Measurements from ENCODE around the gene PLOD1. TPM values are rescaled to one million over a fixed set of nuclear protein-coding genes. Genes with fewer than 3 reads are reported as not detected.
"Not testable (repeated sequence)": the region's sequence is repeated elsewhere in the genome, so short reads cannot be mapped to it uniquely, and the experiment has no call there.

Gene PLOD1
- total and polyA plus RNA-seq, 12 donors, result 27.3 to 102 (median 48.5) TPM

DNA sequence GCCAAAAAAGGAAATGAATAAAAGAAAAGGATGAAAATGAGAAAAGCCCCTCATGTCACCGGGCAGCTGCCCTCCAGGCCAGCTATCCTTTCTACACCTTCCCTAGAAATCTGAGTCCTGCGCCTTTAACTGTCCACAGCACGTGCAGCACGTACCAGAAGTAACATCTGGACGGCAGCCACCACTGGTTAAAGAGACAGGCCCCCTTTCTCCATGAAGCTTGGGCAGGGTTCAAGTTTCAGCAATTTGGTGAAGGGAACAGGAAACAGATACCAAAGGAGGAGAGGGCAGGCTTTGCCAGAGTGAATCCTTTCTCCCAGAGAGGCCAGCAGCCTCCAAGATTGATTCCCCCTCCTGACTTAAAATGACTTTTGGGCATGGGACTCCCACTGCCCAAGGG lies 4.7 kb upstream of the PLOD1 start:
- H3K27me3 ChIP-seq, result no peaks in the 10 kb centered on the region
- no peaks in the 10 kb centered on the region for H3K36me3 ChIP-seq
- DNase-seq (peak; percentile 66 to 76), ATAC-seq (peak in 2 of 8 donors; percentile 15 to 23)
- H3K4me1 ChIP-seq, result peaks cover 17 to 80% (median 59%) of the 10 kb centered on the region in 9 donors
- TF ChIP-seq, protein P1, sequence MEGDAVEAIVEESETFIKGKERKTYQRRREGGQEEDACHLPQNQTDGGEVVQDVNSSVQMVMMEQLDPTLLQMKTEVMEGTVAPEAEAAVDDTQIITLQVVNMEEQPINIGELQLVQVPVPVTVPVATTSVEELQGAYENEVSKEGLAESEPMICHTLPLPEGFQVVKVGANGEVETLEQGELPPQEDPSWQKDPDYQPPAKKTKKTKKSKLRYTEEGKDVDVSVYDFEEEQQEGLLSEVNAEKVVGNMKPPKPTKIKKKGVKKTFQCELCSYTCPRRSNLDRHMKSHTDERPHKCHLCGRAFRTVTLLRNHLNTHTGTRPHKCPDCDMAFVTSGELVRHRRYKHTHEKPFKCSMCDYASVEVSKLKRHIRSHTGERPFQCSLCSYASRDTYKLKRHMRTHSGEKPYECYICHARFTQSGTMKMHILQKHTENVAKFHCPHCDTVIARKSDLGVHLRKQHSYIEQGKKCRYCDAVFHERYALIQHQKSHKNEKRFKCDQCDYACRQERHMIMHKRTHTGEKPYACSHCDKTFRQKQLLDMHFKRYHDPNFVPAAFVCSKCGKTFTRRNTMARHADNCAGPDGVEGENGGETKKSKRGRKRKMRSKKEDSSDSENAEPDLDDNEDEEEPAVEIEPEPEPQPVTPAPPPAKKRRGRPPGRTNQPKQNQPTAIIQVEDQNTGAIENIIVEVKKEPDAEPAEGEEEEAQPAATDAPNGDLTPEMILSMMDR (IDR thresholded peaks at IDR 0.05), result no peak
- WGBS, 2 donors, result 0 to 2% methylated on average over 5 of the region's 5 CpGs
- no peaks in the 10 kb centered on the region for H3K9me3 ChIP-seq
- H3K4me3 ChIP-seq, result peak overlapping the region in 2 of 10 donors; percentile 10 to 15
- H3K27ac ChIP-seq, result peak overlapping the region; percentile 3 to 90 (median 74)
- intact Hi-C loops (cut with DNase I), result loop anchor here in 1 of 10 donors (5.0 kb wide), 1 partner anchor 47 kb away; no protein-coding TSS in a partner anchor

DNA sequence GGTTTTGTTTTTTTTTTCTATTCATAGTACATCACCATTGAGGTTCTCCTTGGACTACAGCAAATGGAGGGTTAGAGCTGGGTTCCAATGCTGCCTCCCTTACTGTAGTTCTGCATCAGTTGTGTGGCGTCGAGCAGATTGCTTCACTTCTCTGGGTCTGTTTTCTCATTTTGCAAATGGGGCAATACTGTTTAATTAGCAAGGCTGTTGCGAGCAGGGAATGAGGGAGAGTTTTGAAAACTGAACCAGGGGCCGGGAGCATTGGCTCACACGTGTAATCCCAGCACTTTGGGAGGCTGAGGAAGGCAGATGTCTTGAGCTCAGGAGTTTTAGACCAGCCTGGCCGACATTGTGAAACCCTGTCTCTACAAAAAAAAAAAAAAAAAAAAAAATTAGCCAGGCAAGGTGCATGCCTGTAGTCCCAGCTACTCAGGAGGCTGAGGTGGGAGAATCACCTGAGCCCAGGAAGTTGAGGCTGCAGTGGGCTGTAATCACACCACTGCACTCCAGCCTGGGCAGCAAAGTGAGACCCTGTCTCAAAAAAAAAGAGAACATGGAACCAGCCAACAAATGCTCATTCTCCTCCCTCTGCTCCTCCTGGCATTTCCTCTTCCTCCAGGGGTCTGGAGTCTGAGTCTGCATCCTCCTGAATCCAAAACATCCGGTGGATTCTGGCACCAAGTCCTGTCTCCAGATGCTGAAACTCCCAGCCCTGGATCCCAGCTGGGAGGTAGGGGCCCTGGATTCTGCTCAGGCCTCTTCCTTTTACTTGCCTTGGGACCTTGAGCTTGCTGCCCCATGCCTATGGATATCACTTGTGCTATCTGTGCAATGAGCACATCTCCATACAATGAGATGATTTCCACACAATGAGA lies 3.7 kb upstream of the PLOD1 start:
- peak overlapping the region; percentile 25 to 90 (median 74) for H3K27ac ChIP-seq
- DNase-seq, result peak in 1 of 2 donors; percentile 71
- TF ChIP-seq, protein P1 (IDR thresholded peaks at IDR 0.05), result no peak

DNA sequence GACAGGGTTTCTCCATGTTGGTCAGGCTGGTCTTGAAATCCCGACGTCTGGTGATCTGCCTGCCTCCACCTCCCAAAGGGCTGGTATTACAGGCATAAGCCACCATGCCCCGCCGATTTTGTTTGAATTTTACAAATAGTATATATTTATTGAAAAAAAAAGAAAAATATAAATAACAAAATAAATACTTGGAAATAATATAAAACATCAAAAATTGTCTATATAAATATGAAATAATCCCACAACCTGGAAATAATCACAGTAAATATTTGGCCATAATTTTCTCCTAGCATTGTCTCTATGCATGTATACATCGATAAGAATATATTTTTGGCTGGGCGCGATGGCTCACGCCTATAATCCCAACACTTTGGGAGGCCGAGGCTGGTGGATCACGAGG lies 2.7 kb upstream of the PLOD1 start:
- H3K9me3 ChIP-seq, result no peaks in the 10 kb centered on the region
- TF ChIP-seq, protein P1 (IDR thresholded peaks at IDR 0.05), result no peak
- ATAC-seq, result no peak
- no peaks in the 10 kb centered on the region for H3K27me3 ChIP-seq
- intact Hi-C loops (cut with DNase I), result loop anchor here in 1 of 10 donors (5.0 kb wide), 1 partner anchor 45 kb away; no protein-coding TSS in a partner anchor
- WGBS, 2 donors, result 93 to 95% methylated on average over 10 of the region's 10 CpGs
- peaks cover 0 to 7% (median 0%) of the 10 kb centered on the region in 9 donors for H3K36me3 ChIP-seq
- H3K4me1 ChIP-seq, result peaks cover 14 to 87% (median 68%) of the 10 kb centered on the region in 9 donors
- H3K27ac ChIP-seq, result peak overlapping the region in 7 of 10 donors; percentile 51 to 90 (median 80)
- no peak for DNase-seq
- H3K4me3 ChIP-seq, result no peak overlapping the region

More for the DNA sequence above, 3.7 kb upstream of the PLOD1 start:
- Histone ChIP-seq H3K4me1 (peaks cover 14 to 82% (median 65%) of the 10 kb centered on the region in 9 donors), H3K4me3 (no peak overlapping the region), H3K27me3 (no peaks in the 10 kb centered on the region), H3K9me3 (no peaks in the 10 kb centered on the region), H3K36me3 (no peaks in the 10 kb centered on the region)
- peak in 1 of 8 donors; percentile 19 for ATAC-seq
- 43 to 51% methylated on average over 7 of the region's 7 CpGs for WGBS, 2 donors
- intact Hi-C loops (cut with DNase I), result loop anchor here in 1 of 10 donors (5.0 kb wide), 1 partner anchor 46 kb away; no protein-coding TSS in a partner anchor

DNA sequence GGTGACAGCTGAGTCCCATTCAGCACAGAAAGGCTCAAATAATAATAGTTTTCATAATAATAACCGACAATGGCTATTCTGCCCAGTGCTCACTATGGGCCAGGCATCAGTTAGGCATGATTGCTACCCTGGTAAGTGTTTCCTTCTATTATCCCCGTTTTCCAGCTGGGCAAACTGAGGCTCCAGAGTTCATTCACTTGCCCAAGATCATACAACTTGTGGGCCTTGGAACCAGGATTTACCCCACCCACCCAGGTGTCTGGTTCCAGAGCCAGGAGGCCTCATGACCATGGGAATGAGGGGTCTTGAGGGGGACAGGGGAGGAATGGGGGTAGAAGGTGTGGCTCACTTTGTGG lies 518 bp downstream of the PLOD1 start:
- no peak for DNase-seq
- Histone ChIP-seq H3K27me3 (no peaks in the 10 kb centered on the region), H3K27ac (peak overlapping the region; percentile 59 to 94 (median 90)), H3K4me3 (peak overlapping the region; percentile 47 to 87 (median 69)), H3K36me3 (peaks cover 0 to 27% (median 0%) of the 10 kb centered on the region in 9 donors), H3K4me1 (peaks cover 15 to 82% (median 75%) of the 10 kb centered on the region in 9 donors), H3K9me3 (no peaks in the 10 kb centered on the region)
- 10 to 12% methylated on average over 2 of the region's 2 CpGs for WGBS, 2 donors
- TF ChIP-seq, protein P1 (IDR thresholded peaks at IDR 0.05), result no peak
- peak in 2 of 8 donors; percentile 0 for ATAC-seq
- intact Hi-C loops (cut with DNase I), result loop anchor here in 5 of 10 donors (2.0 to 5.0 kb wide), 4 partner anchors 26 to 47 kb away; partner anchors contain the start of gene MFN2 (in 1 of the 5)

DNA sequence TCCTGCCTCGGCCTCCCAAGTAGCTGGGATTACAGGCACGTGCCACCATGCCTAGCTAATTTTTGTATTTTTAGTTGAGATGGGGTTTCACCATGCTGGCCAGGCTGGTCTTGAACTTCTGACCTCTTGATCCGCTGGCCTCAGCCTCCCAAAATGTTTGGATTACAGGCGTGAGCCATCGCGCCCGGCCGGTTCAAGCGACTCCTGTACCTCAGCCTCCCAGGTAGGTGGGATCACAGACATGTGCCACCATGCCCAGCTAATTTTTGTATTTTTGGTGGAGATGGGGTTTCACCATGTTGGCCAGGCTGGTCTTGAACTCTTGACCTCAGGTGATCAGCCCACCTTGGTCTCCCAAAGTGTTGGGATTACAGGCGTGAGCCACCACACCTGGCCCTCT lies 1.2 kb downstream of the PLOD1 start:
- DNase-seq, H3K9me3 ChIP-seq, ATAC-seq, H3K27me3 ChIP-seq: not testable (repeated sequence)
- H3K27ac ChIP-seq, result peak overlapping the region in 6 of 10 donors; percentile 68 to 94 (median 88)
- peak overlapping the region in 8 of 10 donors; percentile 58 to 87 (median 74) for H3K4me3 ChIP-seq
- H3K36me3 ChIP-seq, result peaks cover 0 to 34% (median 0%) of the 10 kb centered on the region in 9 donors
- WGBS, 2 donors, result 92 to 94% methylated on average over 10 of the region's 10 CpGs
- peaks cover 8 to 82% (median 75%) of the 10 kb centered on the region in 9 donors for H3K4me1 ChIP-seq
- intact Hi-C loops (cut with DNase I), result loop anchor here in 5 of 10 donors (2.0 to 5.0 kb wide), 4 partner anchors 27 to 47 kb away; partner anchors contain the start of gene MFN2 (in 1 of the 5)
